GM21619 (cell line): Measurements from ENCODE around the gene LCN6.
"Not testable (repeated sequence)": the region's sequence is repeated elsewhere in the genome, so short reads cannot be mapped to it uniquely, and the experiment has no call there.

Experiments used
- ATAC-seq: cut with Tn5 transposase; IDR thresholded peaks from one replicate; pipeline ENCODE4 v1.9.1; 2021; ENCODE audit not compliant: unreplicated experiment

LCN6 gene

DNA sequence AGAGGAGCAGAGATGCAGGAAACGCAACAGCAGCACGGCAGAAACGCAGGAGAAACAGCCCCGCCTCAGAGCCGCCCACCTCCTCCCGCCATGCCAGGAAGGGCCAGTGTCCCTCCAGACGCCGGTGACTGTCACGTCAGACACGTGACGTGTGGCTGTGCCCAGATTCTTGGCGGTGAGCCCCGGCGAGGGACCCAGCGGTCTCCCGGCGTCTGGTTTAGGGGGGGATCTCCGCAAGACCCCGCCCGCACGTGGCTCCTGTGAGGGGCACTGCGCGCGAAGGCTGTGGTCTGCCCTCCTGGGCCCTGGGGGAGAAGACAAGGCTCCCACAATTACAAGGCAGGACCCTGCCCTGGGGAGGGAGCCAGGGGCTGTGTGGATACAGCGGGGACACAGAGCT, 12.1 kb upstream of the LCN6 start:
- no peak for ATAC-seq

DNA sequence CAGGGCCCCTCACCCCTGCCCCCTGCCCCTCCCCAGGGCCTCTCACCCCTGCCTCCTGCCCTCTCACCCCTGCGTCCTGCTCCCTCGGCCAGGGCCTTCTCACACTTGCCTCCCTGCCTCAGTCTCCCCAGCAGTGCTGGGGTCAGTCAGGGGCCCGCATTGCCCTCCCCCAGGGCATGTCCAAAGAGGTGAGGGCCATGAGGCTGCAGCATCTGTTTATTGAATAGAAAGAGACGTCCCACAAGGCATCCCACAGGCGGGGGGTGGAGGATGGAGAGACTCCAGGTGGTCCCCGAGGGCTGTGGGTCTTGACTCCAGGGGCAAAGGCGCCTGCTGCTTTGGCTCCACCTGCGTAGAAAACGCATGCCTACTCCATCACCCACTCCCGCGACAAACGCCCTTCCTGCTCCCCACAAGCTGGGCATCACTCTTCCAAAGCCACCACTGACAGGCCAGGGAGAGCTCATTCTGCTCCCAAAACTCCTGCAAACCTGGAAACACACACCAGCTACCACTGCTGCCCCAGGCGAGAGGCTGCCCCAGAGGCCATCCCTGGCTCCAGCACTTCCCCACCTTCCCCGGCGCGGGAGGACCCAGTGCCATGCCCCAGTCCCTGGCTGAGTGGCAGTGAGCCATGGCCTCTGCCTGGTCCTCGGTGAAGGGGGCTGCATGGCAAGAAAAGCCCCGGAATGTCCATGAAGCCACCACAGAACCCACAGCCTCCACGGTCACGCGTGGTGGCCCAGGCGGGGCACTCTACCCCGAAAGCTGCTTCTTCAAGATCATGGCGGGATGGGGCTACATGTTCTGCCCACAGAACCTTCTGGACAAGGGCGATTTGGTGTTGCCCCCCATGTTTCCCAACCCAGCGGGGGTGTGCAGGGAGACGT, 11.4 kb upstream of the LCN6 start:
- ATAC-seq, result no peak

DNA sequence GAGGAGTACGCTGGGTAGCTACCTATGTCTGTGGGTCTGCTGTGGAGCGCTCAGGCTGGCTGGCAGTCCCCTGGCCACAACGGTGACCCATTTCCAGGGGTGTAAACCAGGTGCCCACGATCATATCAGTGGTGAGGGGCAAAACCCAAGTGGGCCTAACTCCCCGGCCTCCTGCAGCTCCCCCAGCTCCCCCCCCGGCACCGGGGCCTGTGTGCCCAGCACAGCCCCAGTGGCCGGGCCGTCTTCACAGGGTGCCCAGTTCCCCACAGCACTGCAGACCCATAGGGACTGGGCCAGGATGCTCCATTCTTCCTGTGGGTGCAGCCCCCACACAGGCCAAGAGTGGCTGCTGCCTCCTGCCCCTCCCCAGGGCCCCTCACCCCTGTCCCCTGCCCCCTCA, 10.7 kb upstream of the LCN6 start:
- no peak for ATAC-seq

DNA sequence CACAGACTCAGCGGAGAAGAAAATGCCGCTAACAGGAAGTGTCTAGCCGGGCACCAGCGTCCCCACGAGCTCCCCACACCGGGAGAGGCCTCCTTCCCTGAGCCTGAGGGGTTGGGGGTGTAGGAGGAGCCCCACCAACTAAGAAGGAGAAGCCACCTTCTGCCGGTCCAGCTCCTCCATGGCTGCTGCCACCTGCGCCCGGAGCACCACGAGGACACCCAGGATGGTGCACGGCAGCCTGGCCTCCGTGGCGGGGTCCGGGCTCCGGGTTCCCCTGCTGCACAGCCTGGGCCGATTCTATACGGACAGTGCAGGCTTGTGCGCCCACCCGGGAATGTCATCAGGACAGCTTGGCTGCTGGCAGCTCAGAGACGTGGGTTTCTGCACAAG, 9.4 kb upstream of the LCN6 start:
- no peak for ATAC-seq

DNA sequence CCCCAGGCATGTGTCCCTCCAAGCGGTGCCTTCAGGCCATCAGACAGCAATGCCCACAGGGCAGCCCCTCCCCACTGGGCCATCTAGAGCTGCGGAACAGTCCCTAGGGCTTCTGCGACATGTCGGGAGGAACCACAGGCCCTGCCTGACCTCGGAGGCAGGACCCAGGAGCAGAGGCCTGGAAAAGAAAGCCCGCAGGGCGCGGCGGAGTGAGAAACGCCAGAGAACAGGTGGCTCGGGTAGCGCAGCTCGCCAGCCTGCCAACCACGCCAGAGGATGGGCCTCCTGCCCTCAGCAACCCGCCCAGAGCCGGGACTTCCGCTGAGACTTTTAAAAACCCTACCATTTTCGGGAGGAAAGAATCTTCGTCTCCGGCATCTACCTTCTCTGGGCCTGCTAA, 9.0 kb upstream of the LCN6 start:
- no peak for ATAC-seq

DNA sequence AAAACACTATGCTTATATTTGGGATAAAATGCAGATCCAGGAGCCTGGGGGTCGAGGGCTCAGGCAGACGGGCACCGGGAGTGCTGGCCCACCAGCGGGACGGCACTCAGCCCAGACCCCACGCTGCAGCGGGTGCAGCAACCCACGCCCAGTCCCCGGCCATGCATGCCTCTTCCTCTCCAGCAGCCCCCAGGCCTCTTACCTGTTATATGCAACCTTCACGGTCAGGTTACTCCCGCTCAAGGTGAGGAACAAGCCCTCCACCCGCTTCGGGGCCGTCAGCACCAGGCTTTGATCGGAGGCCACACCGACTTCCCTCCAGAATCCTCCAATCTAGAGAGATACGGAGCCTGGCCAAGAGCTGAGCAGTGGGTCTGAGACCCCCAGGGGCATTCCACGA, 8.5 kb upstream of the LCN6 start:
- no peak for ATAC-seq

DNA sequence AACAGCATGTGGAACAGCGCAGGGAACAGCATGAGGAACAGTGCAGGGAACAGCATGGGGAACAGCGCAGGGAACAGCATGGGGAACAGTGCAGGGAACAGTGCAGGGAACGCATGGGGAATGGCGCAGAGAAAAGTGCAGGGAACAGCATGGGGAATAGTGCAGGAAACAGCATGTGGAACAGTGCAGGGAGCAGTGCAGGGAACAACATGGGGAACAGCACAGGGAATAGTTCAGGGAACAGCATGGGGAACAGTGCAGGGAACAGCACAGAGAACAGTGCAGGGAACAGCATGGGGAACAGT, 7.8 kb upstream of the LCN6 start:
- no peak for ATAC-seq

DNA sequence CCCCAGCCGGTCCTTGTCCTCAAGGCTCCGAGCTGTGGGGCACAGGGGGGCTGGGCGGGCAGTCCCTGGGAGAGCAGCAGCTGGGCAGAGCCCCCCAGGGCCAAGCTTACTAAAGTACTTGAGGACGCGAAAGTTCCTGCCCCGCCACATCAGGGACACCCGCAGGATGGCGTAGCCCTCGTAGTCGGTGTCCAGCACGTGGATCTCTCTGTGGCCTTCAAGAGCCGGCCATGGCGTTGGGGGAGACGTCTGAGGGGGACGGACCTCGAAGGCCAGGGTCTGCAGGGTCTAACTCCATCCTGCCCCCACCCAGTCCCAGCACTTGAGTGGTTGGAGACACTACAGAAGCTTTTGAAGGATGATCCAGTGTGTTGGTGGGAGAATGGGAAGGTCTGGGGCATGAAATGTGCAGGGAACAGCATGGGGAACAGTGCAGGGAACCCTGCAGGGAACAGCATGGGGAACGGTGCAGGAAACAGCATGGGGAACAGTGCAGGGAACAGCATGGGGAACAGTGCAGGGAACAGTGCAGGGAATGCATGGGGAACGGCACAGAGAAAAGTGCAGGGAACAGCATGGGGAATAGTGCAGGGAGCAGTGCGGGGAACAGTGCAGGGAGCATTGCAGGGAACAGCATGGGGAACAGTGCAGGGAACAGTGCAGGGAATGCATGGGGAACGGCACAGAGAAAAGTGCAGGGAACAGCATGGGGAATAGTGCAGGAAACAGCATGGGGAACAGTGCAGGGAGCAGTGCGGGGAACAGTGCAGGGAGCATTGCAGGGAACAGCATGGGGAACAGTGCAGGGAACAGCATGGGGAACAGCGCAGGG, 7.2 kb upstream of the LCN6 start:
- not testable (repeated sequence) for ATAC-seq

DNA sequence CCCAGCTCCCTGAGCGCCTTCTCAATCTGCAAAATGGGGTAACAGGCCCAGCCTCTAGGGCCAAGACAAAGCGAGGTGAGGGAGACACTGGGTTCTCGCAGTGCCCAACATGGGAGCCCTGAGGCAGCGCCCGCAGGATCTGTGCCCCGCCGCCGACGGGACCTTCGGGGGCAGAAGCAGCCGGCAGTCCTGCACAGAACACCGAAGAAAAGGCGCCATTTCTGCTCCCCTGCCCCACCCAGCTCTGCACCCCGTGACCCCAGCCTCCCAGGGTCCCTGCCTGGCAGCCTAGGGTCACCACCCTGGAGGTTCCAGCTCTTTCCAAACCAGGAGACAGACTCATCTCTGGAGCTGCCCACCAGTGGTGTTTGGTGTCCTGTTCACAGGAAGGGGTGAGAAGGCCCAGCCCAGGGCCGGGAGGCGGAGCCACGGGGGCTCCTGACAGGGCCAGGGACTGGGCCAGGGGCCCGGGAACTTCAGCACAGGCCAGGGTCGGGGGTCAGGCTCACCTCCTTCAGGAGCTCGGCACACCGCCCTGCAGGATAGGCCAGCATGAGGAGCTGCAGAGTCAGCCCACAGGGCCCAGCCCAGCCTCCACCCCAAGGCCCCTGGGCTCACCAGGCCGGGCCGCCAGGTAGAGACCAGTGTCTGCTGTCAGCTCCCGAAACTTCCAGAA, 6.4 kb upstream of the LCN6 start:
- ATAC-seq, result no peak

DNA sequence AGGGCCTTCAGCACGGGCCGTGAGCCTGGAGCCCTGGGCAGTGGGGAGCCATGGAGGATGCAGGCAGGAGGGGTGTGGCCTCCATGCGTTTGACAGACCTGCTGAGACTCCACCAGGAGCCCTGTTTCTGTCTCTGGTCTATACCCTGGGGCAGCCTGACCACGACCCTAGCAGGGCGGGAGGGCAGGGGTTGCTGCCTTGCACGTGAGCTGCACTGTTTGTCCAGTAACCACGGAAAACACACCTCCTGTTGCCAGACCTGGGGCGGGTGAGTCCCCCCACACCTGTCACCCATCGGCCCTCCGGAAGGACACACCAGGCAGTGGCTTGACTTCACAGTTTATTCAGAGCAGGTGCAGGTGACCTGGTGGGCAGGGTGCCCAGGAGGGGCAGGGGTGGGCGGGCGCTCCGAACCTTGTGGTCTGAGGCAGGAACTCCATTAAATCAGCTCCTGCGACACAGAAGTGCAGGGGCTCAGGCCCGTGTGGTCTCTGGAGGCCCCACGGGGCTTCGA, 5.8 kb upstream of the LCN6 start:
- ATAC-seq, result no peak

DNA sequence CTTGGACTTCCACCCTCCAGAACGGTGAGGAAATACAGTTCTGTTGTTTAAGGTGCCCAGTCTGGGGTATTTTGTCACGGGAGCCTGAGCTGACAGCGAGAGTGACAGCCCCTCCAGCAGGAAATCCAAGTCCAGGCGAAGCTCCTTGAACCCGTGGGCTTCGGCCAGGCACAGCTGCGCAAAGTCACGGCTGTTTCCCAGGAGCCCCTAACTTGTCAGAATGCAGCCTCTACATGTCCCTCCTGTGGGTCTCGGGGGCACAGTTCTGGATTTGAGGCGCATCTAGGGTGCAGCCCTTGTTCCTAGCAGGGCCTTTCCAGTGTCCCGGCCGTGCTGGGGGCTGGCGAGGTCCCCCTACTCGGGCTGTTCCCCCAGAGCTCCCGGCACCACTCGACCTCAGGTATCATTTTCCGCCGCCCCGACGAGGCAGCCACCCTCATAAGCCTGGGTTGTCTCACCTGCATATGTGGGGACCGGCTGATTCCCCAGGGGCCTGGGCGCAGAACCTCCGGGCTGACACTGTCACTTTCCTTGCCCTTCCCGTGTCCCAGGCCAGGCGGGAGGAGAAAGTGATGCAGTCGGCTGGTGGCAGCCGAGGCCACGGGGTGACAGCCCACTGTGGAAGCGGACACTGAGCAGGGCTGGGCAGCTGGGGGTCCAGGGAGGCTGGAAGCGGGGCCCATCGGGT, 5.2 kb upstream of the LCN6 start:
- ATAC-seq, result no peak

DNA sequence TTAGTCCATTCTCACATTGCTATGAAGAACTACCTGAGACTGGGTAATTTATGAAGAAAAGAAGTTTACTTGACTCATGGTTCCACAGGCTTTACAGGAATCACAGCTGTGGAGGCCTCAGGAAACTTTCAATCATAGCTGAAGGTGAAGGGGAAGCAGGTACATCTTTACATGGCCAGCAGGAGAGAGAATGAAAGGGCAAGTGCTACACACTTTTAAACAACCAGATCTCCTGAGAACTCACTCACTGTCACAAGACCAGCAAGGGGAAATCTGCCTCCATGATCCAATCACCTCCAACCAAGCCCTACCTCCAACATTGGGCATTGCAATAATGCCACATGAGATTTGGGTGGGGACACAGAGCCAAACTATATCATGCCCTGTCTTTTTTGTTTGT, 3.5 kb upstream of the LCN6 start:
- no peak for ATAC-seq

DNA sequence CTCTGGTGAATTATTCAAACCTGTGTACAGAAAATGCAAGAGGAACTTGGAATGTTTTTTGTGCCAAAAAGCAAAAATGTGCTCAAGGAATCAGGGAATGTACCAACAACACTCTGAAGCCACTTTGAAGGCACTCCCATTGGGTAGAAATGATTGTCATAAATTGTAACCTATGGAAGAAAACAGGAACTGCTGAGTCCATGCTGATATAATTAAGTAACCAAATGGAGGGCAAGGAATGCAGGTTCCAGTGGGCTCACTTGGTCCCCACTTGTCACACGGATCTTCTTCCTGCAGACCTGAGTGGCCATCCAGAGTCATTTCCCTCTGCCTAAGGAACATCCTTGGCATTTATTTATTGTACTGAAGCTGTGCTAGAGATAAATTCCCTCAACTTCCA, 2.9 kb upstream of the LCN6 start:
- ATAC-seq, result no peak

DNA sequence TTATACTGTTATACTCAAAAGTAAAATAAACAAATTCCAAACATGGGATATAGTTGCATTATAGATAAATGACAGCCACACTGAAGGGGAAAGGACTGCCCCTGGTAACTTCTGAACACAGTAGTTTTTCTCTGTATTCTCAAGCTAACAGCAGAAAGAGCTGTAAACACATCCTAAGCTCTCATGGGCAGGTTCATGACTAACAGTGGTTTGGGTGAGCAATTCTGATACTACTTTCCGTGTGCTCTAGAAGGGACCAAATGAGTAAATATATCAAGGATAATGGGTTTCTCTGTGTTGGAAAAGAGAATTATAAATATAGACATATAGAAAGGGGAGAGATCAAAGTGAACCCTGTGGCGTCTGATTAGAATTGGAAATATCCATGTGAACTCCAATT, 2.2 kb upstream of the LCN6 start:
- ATAC-seq, result no peak

DNA sequence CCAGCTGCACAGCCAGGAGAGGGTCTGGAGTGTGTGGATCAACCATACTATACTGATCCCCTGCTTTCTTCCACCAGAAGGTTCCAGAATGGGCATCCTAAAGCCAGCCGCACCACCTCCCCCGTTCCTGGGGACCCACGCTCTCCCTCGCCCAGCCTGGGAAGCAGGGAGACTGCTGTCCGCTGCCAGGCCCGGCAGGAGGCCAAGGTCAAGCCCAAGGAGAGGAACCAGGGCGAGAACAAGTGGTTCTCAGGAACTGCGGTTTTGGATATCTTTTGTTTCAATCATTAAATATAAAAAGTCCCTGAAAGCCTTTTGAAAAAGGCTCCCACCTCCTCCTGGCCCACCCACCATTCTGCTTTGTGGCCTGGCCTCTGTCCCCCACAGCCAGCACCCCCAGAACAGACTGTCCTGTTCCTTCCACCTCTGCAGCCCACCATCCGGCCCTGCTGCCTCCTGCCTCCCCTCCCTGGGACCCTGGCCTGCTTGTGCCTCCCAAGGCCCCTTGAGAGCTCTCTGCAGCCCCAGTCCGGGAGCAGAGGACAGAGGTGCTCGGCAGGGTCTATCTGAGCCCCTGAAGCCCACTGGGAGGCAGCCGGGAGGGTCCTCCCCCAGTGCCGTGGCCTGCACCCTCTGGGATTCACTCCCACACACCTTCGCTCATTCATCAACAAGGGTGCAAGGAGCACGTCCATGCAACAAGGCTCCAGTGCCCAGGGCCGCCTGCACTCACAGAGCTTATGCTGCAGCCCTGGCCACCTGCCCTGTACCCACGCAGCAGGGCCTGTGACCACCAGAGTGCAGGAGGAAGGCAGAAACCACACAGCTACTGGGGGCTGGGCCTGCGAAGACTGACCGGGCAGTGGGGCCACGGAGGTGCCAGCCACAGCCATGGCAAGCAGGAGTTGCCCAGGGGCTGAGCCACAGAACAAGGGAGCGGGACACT, 614 bp upstream of the LCN6 start:
- no peak for ATAC-seq

DNA sequence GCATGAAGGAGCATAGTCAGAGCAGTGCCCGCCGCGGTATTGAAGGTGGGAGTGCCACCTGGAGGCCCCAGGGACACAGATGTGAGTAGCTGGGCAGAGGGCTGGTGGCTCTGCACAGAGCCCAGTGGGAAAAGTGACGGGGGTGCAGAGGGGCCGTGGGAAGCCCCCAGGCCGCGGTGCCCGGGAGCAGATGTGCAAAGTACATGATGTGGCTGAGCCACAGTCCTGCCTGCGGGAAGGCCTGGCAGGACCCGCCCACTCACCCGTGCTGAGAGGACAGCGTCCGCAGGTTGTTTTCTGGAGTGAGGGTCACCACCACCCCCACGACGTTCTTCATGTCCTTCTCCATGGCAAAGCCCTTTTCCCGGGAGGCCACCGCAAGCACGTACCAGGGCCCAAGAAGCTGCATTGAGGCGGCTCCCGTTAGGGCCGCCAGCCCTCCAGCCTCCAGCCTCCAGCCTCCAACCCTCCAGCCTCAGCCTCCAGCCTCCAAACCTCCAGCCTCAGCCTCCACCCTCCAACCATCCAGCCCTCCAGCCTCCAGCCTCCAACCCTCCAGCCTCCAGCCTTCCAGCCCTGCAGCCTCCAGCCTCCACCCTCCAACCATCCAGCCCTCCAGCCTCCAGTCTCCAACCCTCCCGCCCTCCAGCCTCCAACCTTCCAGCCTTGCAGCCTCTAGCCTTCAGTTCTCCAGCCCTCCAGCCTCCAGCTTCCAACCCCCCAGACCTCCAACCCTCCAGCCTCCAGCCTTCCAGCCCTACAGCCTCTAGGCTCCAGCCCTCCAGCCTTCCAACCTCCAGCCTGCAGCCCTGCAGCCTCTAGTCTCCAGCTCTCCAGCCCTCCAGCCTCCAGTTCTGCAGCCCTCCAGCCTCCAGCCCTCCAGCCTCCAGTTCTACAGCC, 914 bp downstream of the LCN6 start:
- ATAC-seq, result no peak

DNA sequence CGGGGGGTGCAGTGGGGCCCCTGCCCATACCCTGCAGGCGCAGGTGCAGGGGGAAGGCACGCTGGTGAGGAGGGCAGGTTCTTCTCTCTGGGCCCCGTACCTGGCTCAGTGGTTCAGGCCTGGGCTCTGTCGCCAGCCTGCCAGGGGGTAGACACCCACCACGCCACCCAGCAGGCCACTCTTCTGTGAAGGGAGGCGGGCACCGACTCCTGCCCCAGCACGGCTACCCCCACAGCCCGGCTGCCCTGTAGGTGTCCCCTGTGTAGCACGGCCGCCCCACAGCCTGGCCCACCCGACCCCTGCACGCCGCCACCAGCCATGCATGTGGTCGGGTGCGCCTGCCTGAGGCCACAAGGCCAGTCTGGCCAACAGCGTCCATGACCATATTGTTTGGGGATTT, 1.7 kb downstream of the LCN6 start:
- ATAC-seq, result no peak

DNA sequence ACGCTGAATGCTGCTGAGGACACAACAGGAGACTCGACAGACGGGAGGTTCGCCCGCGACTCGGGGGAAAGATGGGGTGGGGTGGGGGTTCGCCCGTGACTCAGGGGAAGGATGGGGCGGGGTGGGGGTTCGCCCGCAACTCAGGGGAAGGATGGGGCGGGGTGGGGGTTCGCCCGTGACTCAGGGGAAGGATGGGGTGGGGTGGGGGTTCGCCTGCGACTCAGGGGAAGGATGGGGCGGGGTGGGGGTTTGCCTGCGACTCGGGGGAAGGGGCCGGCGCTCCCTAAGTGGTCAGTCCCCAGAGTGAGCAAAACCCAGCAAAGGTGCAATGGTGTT, 2.2 kb downstream of the LCN6 start:
- no peak for ATAC-seq
